GM21381 (cell line): Measurements from ENCODE around the gene ZNF726.
"Not testable (repeated sequence)": the region's sequence is repeated elsewhere in the genome, so short reads cannot be mapped to it uniquely, and the experiment has no call there.

ENCODE experiments used
- ATAC-seq: cut with Tn5 transposase; IDR thresholded peaks from one replicate; pipeline ENCODE4 v1.9.1; 2021; ENCODE audit warnings: mild to moderate bottlenecking, moderate library complexity; ENCODE audit not compliant: unreplicated experiment

The ZNF726 gene

GRCh38 chr19:23943411-23943810, 28.7 kb downstream of the ZNF726 start:
- no peak for ATAC-seq

GRCh38 chr19:23946569-23946968, 31.9 kb downstream of the ZNF726 start:
- ATAC-seq, result no peak

DNA sequence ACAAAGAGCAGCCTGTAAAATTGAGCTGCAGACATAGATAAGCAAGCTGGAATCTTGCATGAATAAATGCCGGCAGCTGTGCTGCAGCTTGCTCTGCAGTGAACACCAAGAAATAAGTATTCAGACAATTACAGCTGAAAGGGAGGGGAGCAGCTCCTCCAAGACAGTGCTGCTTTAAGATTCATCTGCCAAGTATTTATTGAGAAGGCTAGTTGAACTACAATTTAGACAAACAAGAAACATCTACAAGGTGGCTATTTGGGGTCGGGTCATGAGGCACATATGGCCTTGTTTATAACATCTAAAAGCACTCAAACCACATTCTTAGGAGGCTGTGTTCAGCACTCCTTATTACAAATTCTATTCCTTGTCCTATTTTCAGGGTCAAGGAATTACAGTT, 34.9 kb downstream of the ZNF726 start:
- ATAC-seq, result no peak

GRCh38 chr19:23956051-23956450, 41.4 kb downstream of the ZNF726 start:
- ATAC-seq, result no peak

- no peak for ATAC-seq
Observed at GRCh38 chr19:23957660-23958281, 43.1 kb downstream of the ZNF726 start.

DNA sequence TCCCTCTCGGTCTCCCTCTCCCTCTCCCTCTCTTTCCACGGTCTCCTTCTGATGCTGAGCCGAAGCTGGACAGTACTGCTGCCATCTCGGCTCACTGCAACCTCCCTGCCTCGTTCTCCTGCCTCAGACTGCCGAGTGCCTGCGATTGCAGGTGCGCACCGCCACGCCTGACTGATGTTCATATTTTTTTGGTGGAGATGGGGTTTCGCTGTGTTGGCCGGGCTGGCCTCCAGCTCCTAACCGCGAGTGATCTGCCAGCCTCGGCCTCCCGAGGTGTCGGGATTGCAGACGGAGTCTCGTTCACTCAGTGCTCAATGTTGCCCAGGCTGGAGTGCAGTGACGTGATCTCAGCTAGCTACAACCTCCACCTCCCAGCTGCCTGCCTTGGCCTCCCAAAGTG, 48.7 kb downstream of the ZNF726 start:
- not testable (repeated sequence) for ATAC-seq

- not testable (repeated sequence) for ATAC-seq
Observed at GRCh38 chr19:23963881-23964280, 49.2 kb downstream of the ZNF726 start.

- ATAC-seq, result not testable (repeated sequence)
Observed at GRCh38 chr19:23964334-23964733, 49.6 kb downstream of the ZNF726 start.

GRCh38 chr19:23969630-23970029, 54.9 kb downstream of the ZNF726 start:
- ATAC-seq, result no peak

GRCh38 chr19:23971598-23971997, 56.9 kb downstream of the ZNF726 start:
- ATAC-seq, result no peak

DNA sequence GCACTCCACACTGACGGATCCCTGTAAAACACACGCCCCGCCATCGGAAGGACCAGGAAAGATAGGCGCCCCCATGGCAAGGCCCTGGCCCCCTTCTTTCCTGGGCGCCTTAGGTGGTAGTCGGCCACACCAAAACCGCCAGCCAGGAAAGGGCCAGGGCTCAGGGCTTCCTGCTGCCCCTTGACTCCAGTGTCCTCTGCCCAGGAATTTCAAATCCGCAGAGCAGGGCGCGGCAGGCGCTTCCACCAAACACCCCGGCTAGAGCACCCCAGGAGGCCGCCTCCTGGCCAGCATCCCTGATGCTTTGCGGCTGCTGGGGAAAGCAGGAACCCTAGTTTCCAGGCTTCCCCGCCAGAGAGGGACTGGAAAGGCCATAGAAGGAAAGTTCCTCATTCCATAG, 57.5 kb downstream of the ZNF726 start:
- ATAC-seq, result no peak

DNA sequence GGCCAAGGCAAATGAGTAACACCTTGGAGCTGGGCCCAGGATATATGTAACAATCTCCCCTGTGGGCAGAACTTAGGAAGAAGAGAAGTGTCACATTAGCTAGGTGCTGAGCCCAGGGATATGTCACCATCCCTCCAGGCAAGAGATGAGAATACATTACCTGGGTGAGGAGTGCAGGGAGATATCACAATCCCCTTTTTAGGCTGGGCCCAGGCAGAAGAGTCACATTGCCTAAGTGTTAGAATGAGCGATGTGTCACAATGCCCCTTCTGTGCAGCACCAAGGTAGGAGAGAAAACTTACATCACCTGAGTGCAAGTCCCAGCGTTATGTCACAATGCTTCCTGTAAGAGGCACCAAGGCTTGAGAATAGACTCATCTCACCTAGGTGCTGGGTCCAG, 60.3 kb downstream of the ZNF726 start:
- ATAC-seq, result no peak

GRCh38 chr19:23976631-23977030, 61.9 kb downstream of the ZNF726 start:
- ATAC-seq, result not testable (repeated sequence)

DNA sequence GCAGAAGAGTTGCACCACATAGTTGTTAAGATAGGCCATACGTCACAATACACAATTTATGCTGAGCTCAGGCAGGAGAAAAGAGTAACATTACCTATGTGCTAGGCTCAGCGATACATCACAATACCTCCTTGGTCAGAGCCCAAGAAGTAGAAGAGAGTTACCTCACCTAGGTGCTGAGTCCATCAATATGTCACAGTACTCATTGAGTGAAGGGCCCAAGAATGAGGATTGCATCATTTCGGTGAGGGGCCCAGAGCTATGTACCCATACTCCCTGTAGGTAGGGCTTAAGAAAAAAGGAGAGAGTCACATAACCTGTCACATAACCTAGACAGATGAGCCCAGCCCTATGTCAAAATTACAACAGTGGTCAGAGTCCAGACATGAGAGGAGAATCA, 62.6 kb downstream of the ZNF726 start:
- ATAC-seq, result not testable (repeated sequence)

DNA sequence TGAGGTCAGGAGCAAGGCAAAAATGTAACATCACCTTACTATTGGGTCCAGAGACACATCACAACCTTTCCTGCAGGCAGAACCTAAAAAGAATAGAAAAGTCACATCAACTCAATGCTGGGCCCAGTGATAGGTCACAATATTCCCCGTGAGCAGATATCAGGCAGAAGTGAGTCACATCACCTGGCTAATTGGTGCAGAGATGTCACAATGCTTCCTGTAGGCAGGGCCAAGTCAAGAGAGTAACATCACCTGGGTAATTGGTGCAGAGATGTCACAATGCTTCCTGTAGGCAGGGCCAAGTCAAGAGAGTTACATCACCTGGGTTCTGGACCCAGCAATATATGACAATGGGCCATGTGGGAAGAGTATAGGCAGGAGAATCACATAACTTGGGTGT, 63.4 kb downstream of the ZNF726 start:
- no peak for ATAC-seq

- ATAC-seq, result no peak
Observed at GRCh38 chr19:23980805-23981204, 66.1 kb downstream of the ZNF726 start.

DNA sequence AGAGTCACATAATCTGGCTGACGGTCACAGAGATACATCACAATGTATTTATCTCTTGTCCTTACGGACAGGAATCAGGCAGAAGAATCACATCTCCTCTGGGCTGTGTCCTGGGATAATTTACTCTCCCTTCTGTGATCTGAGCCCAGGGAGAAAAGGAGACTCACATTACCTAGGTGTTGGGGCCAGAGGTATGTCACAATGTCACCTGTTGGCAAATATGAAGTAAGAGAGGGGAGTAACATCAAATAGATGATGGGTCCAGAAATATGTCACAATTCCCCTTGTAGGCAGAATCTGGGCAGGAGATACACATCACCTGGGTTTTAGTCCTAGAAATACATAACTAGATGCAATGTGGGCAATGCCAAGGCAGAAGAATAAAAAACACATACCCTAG, 67.2 kb downstream of the ZNF726 start:
- ATAC-seq, result no peak

- no peak for ATAC-seq
Observed at GRCh38 chr19:23983406-23983805, 68.7 kb downstream of the ZNF726 start.
